Sigmoid colon (tissue), 4 donors: ENCODE measurements around the gene EPN2.

Source experiments
- EP300 ChIP-seq, 4 donors: sonication (generic); formaldehyde crosslinking; IDR thresholded peaks; one replicate each; pipeline ENCODE4 v1.6.1; 2017; ENCODE audit warnings: antibody characterized with exemption in 4 of 4
- POLR2A ChIP-seq, 2 donors: fragments of 450-650 bp; IDR thresholded peaks; one replicate each; pipeline ENCODE4 v1.6.1; 2016; ENCODE audit warnings: antibody characterized with exemption in 2 of 2, mild to moderate bottlenecking in 2 of 2, moderate library complexity in 2 of 2
- TF ChIP-seq, protein P1 (sequence below), 4 experiments: fragments of 450-650 bp in 3 of 4; fragments of 200-600 bp in 1 of 4; IDR thresholded peaks; one replicate each; pipeline ENCODE4 v1.5.1; 2016 to 2019; ENCODE audit warnings: antibody characterized with exemption in 4 of 4, mild to moderate bottlenecking in 3 of 4, moderate library complexity in 2 of 4

DNA sequence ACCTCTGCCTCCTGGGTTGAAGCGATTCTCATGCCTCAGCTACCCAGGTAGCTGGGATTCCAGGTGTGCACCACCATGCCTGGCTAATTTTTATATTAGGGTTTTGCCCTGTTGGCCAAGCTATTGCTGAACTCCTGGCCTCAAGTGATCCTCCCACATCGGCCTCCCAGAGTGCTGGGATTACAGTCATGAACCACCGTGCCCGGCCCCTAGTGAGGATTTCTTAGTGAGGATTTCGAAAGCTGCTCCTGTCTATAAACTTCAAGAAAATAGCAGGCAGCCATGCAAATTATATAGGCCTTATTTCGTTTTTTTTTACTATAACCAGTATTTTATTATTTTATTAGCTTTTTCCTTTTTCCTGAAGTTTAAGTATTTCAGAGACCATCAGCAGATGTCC, 41.6 kb downstream of the EPN2 start:
- TF ChIP-seq EP300 (IDR thresholded peaks at IDR 0.05) = no peak
- TF ChIP-seq, protein P1, sequence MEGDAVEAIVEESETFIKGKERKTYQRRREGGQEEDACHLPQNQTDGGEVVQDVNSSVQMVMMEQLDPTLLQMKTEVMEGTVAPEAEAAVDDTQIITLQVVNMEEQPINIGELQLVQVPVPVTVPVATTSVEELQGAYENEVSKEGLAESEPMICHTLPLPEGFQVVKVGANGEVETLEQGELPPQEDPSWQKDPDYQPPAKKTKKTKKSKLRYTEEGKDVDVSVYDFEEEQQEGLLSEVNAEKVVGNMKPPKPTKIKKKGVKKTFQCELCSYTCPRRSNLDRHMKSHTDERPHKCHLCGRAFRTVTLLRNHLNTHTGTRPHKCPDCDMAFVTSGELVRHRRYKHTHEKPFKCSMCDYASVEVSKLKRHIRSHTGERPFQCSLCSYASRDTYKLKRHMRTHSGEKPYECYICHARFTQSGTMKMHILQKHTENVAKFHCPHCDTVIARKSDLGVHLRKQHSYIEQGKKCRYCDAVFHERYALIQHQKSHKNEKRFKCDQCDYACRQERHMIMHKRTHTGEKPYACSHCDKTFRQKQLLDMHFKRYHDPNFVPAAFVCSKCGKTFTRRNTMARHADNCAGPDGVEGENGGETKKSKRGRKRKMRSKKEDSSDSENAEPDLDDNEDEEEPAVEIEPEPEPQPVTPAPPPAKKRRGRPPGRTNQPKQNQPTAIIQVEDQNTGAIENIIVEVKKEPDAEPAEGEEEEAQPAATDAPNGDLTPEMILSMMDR (IDR thresholded peaks at IDR 0.05) = no peak
- no peak for TF ChIP-seq POLR2A (IDR thresholded peaks at IDR 0.05)
